Measurements from ENCODE around the gene LCE6A.

The LCE6A gene

DNA sequence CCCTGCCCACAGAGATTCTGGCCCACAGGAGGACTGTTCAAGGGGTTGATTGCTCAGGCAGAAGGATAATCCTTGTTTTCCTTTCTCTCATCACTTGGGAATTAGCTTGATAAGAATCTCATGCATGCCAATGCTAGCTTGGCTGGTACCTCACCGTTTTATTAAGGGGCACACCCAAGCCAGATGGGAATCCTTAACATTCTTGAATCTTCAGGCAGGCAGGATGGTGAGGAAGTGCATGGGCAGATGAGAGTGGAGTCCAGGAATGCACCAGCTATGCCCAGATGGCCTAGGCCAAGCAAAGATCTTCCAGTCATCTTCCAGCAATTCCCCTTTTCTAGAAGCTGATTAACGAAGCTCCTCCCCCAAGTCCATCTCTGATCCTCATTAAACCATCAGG, 13.0 kb downstream of the LCE6A start:
- H3K4me3 ChIP-seq (ENCODE audit: low read depth, low read length) = no peak overlapping the region
- H3K27me3 ChIP-seq = no peaks in the 10 kb centered on the region
- H3K9me3 ChIP-seq = no peaks in the 10 kb centered on the region
- no peaks in the 10 kb centered on the region for H3K4me1 ChIP-seq
- TF ChIP-seq, protein P1, sequence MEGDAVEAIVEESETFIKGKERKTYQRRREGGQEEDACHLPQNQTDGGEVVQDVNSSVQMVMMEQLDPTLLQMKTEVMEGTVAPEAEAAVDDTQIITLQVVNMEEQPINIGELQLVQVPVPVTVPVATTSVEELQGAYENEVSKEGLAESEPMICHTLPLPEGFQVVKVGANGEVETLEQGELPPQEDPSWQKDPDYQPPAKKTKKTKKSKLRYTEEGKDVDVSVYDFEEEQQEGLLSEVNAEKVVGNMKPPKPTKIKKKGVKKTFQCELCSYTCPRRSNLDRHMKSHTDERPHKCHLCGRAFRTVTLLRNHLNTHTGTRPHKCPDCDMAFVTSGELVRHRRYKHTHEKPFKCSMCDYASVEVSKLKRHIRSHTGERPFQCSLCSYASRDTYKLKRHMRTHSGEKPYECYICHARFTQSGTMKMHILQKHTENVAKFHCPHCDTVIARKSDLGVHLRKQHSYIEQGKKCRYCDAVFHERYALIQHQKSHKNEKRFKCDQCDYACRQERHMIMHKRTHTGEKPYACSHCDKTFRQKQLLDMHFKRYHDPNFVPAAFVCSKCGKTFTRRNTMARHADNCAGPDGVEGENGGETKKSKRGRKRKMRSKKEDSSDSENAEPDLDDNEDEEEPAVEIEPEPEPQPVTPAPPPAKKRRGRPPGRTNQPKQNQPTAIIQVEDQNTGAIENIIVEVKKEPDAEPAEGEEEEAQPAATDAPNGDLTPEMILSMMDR (IDR thresholded peaks at IDR 0.05; ENCODE audit: low read depth, low read length) = no peak
- no peak for DNase-seq
- H3K36me3 ChIP-seq = no peaks in the 10 kb centered on the region

DNA sequence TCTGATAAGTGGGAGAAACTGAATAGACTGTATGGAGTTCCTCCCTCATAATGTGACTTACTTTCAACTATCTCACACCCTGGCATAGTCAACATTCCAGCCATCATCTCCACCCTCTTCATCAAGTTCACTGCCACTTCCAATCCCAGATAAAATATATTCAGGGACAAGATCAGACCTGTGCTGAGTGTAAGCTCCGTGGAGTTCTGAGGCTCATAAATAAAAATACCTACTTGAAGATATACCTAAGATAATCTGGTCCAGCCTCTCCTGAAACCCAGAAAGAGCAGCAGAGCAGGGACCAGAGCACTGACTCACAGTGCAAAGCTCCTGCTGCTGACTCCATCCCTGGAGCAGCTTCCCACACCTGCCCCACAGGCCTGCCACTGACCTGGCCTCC, 15.4 kb downstream of the LCE6A start:
- Histone ChIP-seq H3K4me3 (ENCODE audit: low read depth, low read length) (no peak overlapping the region), H3K4me1 (no peaks in the 10 kb centered on the region), H3K27me3 (no peaks in the 10 kb centered on the region), H3K36me3 (no peaks in the 10 kb centered on the region), H3K9me3 (no peaks in the 10 kb centered on the region)
- TF ChIP-seq, protein P1 (IDR thresholded peaks at IDR 0.05; ENCODE audit: low read depth, low read length) = no peak
- no peak for DNase-seq

DNA sequence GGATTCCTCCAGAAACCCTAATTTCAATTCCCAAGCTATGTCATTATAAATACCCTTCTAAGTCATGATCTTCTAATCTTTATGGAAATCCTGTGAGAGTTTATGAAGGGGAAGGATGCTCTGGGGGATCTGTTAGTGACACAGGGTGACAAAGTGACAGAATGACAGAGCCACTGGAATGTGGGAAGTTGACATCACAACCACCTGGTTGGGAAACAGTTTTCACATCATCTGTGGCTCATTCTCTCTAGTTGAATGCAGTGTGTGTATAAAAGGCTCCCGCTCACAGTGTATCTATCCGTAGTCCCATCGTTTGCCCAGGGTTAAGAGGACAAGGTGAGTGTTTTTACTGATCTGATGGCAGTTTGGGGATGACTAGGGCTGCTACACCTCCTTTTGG, 17.0 kb downstream of the LCE6A start, which contains the start of gene LCE7A:
LCE7A (plus strand) TSS at position 301 of the 400 bp plus-strand sequence. CDS start 702 bp downstream, outside the sequence.
- Histone ChIP-seq H3K27me3 (no peaks in the 10 kb centered on the region), H3K9me3 (no peaks in the 10 kb centered on the region), H3K36me3 (no peaks in the 10 kb centered on the region), H3K4me1 (no peaks in the 10 kb centered on the region), H3K4me3 (ENCODE audit: low read depth, low read length) (no peak within 1 kb of the TSS)
- no peak for DNase-seq
- TF ChIP-seq, protein P1 (IDR thresholded peaks at IDR 0.05; ENCODE audit: low read depth, low read length) = no peak

DNA sequence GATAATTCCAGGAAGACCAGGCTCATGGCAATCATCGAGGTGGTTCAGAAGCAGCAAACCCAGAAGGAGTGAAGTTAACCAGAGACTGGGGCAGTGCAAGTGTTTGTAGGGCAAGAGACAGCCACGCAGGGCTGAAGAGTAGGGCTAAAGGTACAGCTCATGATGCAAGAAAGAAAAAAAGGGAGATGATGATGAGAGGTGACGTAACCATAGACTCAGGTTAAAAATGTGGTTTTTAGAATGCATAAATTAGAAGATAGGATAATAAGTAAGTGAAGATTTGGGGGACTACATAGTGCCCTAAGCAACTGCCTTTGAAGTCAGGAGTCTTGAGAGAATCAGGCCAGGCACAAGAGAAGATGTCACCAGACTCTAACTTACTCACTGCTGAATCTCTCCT, 17.5 kb downstream of the LCE6A start:
- Histone ChIP-seq H3K4me3 (ENCODE audit: low read depth, low read length) (no peak overlapping the region), H3K4me1 (no peaks in the 10 kb centered on the region), H3K36me3 (no peaks in the 10 kb centered on the region), H3K27me3 (no peaks in the 10 kb centered on the region), H3K9me3 (no peaks in the 10 kb centered on the region)
- DNase-seq = no peak
- TF ChIP-seq, protein P1 (IDR thresholded peaks at IDR 0.05; ENCODE audit: low read depth, low read length) = no peak

DNA sequence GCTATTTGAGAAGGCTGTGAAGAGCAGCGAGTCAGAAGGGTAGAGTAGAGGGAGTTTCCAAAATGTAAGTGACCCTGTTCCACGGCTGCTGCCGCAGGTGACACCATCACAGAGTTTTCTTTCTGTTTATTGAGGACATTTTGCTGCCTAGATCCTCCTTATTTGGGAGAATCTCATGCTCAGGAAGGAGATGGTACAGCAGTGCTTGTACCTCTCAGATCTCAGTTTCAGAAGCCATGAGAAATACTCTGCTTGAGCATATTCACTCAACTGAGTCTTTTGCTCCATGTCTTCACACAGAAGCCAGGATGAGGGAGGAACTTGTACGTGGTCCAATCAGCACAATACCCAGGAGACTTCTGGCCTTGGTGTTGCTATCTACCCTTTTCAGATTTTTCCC, 18.7 kb downstream of the LCE6A start:
- TF ChIP-seq, protein P1 (IDR thresholded peaks at IDR 0.05; ENCODE audit: low read depth, low read length) = no peak
- Histone ChIP-seq H3K36me3 (no peaks in the 10 kb centered on the region), H3K27me3 (no peaks in the 10 kb centered on the region), H3K9me3 (no peaks in the 10 kb centered on the region), H3K4me1 (no peaks in the 10 kb centered on the region), H3K4me3 (ENCODE audit: low read depth, low read length) (no peak overlapping the region)
- no peak for DNase-seq

DNA sequence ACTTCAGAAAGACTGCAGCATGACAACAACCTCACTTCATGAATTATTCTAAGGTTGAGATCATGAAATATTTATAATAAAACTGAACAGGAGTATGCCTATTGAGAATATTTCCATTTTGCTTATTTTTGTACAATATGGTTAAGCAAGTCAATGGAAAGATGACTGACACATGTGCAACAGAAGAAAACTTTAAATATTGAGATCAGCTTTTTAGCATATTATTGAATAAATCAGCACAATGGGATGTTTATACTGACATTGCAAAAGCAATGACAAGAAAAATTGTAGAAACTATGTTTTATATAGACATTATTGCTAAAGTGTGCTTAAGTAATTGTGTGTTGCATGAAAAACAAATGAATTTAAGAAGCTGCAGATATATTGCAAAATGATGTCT, 21.8 kb downstream of the LCE6A start:
- H3K4me1 ChIP-seq = no peaks in the 10 kb centered on the region
- no peak for DNase-seq
- no peaks in the 10 kb centered on the region for H3K9me3 ChIP-seq
- H3K4me3 ChIP-seq (ENCODE audit: low read depth, low read length) = no peak overlapping the region
- TF ChIP-seq, protein P1 (IDR thresholded peaks at IDR 0.05; ENCODE audit: low read depth, low read length) = no peak
- H3K27me3 ChIP-seq = no peaks in the 10 kb centered on the region
- no peaks in the 10 kb centered on the region for H3K36me3 ChIP-seq

Measured in BE2C (cell line).